GM12873 (cell line): ENCODE measurements around the gene EGFR.

Experiments
- TF ChIP-seq, protein P1 (sequence below): IDR thresholded peaks from 2 replicates; pipeline ENCODE4 v1.5.1; 2012; ENCODE audit warnings: low read depth, mild to moderate bottlenecking, moderate library complexity, low read length, control low read depth; ENCODE audit not compliant: insufficient read depth; ENCODE audit errors: missing control alignments

Gene EGFR

DNA sequence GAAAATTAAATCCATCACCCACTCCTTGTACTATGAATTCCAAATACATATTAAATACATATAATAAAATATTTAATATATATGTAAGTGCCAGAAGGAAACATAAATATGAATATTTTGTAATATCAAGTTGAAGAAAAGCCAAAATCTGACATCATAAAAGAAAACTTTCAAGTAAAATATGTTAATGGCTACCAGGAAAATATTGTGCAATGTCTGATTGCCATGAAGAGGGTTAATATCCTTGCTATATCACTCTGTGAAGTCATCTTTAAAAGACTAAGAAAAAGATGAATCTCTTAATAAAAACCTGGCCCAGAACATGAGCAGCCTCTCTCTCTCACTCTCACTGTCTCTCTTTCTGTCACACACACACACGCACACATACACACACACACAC lies 130.2 kb downstream of the EGFR start:
- TF ChIP-seq, protein P1, sequence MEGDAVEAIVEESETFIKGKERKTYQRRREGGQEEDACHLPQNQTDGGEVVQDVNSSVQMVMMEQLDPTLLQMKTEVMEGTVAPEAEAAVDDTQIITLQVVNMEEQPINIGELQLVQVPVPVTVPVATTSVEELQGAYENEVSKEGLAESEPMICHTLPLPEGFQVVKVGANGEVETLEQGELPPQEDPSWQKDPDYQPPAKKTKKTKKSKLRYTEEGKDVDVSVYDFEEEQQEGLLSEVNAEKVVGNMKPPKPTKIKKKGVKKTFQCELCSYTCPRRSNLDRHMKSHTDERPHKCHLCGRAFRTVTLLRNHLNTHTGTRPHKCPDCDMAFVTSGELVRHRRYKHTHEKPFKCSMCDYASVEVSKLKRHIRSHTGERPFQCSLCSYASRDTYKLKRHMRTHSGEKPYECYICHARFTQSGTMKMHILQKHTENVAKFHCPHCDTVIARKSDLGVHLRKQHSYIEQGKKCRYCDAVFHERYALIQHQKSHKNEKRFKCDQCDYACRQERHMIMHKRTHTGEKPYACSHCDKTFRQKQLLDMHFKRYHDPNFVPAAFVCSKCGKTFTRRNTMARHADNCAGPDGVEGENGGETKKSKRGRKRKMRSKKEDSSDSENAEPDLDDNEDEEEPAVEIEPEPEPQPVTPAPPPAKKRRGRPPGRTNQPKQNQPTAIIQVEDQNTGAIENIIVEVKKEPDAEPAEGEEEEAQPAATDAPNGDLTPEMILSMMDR: no peak

DNA sequence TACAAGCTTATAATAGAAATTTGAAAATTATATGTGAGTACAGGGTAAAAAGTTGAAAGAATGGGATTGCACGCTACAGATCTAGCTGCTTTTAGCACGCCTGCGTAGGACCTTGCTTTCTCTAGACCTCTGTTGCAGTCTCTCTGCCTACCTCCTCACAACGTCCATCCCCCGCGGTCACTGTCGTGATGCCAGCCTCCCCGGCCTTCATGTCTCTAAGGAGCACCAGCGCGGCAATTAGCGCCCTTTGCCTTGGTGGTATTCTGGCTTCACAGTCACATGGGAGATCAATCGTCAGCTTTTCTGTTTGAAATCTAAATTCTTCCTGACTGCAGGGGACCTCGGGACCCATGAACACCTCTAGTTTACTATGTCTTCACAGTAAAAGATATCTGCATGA lies 131.3 kb downstream of the EGFR start:
- TF ChIP-seq, protein P1: no peak

DNA sequence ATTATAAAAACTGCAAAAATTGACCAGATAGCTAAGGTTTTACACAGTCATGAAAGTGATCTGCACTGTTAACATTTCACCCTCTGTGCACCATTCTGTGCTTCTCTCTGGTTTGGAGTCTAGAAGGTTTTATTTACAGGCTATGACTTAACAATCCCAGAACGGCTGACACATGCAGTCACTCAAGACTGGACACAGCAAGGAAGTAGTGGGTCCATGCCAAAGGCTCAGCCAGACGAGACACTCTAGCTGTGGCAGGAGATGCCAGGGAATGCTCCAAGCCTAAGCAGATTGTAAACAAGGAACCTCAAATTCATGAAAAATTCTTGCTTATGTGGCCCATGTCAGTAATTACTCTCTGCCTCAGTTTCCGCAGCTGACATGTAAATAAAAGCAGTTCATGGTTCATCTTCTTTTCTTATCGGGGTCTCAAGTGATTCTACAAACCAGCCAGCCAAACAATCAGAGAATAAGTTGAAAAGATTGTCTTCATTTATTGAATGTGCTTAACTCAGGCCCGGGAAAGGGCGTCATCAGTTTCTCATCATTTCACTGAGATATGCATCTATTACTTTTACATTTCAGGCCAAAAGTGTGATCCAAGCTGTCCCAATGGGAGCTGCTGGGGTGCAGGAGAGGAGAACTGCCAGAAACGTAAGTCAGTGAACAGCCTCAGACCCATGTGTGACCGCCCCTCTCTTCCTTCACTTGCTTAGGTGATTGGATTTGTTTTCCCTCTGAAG lies 132.1 kb downstream of the EGFR start:
- TF ChIP-seq, protein P1: no peak

DNA sequence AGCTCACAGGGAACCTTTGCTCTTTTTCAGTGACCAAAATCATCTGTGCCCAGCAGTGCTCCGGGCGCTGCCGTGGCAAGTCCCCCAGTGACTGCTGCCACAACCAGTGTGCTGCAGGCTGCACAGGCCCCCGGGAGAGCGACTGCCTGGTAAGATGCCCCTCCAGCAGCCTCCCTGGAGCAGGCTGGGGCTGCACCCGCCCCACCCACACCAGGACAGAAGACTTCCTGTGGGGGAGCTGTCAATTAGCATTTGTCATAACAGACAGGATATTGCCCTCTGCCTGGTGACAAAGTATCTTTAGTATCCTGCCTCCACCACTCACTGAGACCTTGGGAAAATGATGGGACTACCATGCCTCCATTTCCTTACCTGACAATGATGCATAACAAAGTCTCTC lies 133.7 kb downstream of the EGFR start:
- TF ChIP-seq, protein P1: no peak

DNA sequence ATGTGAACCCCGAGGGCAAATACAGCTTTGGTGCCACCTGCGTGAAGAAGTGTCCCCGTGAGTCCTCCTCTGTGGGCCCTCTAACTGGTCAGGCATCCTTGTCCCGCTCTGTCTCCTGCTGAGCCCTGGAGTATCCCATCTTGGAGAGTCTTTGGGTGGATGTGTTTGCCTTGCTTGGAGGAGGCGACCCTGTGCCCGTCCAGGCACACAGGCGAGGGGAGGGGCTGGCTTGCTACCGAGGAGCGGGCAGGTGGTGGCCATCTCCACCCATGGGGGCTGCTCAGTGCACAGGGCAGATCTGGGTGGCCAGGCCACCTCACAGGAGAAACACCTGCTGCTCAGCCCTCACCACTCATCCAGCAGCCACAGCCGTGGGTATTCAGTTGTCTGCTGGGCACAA lies 135.3 kb downstream of the EGFR start:
- TF ChIP-seq, protein P1: no peak

DNA sequence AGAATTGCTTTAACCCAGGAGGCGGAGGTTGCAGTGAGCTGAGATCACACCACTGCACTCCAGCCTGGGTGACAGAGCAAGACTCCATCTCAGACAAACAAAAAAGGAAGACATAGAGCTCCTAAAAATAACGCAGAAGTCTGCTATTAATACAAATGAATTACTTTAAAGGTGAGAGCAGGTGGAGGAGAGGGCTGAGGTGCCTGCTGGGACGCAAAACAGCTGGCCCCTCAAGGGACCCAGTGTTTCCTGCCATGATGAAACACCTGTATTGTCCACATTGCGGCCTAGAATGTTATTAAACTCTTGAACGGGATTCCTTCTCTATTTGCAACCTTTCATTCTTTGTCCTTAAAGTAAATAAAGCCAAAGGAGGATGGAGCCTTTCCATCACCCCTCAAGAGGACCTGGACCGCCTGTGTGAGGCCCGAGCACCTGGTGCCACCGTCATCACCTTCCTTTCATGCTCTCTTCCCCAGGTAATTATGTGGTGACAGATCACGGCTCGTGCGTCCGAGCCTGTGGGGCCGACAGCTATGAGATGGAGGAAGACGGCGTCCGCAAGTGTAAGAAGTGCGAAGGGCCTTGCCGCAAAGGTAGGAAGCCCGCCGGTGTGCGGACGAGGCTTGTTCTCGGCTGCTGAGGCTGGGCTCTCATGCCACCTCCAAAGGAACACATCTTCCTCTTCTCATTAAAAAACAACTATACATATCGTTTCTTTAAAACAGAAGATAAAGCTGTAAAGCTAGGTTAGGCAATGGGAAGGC lies 136.7 kb downstream of the EGFR start:
- TF ChIP-seq, protein P1: no peak

DNA sequence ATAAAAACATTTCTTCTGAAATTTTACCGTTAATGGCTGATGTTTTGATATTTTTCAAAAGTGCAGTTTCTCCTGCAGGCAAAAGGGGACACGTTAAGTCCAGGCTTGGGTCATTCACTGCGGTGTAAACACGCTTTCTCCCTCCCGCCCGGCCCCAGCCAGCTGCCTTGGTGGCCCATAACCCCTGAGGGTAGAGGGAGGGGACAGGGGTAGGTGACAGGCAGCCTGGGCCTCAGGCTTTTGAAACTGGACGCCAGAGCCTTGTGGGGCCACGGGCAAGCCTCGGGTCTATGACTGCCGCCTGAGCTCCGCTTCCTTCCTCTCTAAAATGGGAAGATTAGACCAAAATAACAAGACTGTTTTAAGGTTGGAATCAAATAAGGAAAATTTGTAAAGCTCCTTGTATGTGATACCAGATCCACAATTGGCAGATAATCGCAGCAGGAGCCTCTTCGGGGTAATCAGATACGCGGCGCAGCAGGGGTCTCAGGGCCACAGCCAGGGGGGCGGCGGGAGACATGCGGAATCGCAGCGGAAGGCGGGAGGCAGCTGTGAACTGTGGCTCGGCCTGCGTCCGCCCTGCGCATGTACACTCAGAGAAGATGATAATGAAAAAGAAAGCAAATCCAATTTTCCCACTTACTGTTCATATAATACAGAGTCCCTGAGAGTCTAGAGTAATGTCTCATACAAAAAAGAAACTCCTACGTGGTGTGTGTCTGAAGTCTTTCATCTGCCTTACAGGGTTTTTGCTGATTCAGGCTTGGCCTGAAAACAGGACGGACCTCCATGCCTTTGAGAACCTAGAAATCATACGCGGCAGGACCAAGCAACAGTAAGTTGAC lies 138.3 kb downstream of the EGFR start:
- TF ChIP-seq, protein P1: no peak
